ENCODE measurements around the gene CSNK2A2.

CSNK2A2 gene

DNA sequence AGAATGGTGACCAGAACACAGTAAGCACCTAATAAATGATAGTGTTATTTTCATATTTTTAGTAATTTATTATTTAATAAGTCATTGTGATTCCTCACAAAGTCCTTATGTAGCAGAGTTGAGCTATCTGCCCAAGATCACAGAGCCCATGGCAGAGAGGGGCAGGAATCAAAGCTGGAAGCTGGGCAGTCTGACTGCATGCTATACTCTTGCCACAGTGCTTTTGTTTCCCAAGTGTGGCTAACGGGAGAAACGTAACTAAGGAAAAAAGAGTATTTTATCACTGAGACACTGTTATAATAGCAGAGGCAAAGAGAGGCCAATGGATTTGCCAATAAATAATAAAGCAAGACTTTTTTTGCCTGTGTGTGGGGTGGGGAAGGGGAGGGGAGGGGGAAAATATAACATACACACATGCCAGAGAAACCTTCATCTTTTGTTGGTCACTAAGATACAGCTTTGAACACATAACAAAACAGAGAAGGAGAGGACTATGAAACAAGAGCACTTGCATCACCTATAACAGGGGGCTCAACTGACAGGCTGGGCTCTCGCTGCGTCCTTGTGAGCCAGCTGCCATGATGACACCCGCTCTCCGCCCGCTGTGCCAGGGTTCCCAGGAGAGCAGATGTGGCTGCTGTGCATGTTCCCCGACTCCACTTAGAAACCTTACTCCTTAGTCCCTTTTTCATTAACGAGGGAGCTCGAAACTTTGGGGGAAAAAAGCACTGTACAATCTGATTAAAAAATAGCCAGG lies 10.1 kb downstream of the CSNK2A2 start:
- Histone ChIP-seq H3K4me3 (ENCODE audit: low read depth in 1 of 2, low read length in 1 of 2) (no peak overlapping the region), H3K27ac (no peak overlapping the region), H3K9me3 (no peaks in the 10 kb centered on the region), H3K36me3 (peaks cover 76% of the 10 kb centered on the region), H3K4me1 (ENCODE audit: control insufficient read depth in 1 of 2, insufficient read depth in 1 of 2, low read depth in 1 of 2, low read length in 1 of 2) (no peaks in the 10 kb centered on the region), H3K27me3 (no peaks in the 10 kb centered on the region)
- TF ChIP-seq, protein P1, sequence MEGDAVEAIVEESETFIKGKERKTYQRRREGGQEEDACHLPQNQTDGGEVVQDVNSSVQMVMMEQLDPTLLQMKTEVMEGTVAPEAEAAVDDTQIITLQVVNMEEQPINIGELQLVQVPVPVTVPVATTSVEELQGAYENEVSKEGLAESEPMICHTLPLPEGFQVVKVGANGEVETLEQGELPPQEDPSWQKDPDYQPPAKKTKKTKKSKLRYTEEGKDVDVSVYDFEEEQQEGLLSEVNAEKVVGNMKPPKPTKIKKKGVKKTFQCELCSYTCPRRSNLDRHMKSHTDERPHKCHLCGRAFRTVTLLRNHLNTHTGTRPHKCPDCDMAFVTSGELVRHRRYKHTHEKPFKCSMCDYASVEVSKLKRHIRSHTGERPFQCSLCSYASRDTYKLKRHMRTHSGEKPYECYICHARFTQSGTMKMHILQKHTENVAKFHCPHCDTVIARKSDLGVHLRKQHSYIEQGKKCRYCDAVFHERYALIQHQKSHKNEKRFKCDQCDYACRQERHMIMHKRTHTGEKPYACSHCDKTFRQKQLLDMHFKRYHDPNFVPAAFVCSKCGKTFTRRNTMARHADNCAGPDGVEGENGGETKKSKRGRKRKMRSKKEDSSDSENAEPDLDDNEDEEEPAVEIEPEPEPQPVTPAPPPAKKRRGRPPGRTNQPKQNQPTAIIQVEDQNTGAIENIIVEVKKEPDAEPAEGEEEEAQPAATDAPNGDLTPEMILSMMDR (IDR thresholded peaks at IDR 0.05), result no peak

DNA sequence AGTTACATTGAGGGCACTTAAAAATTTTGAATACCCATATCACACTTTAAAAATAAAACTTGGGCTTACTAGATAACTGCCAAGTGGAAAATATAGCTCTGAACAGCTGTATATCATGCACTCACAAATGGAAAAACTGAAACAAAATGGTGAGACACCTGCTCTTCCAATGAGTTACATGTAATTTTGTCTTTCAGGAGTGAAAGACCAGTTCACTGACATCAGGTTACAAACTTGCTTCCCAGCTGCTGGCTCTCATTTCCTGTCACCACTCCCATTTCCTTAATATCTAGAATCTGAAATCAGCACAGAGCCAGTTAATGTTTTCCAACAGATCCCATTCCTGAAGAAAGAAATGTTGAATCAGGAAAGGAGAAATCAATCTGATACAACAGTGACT lies 10.8 kb downstream of the CSNK2A2 start:
- peaks cover 71% of the 10 kb centered on the region for H3K36me3 ChIP-seq
- H3K27me3 ChIP-seq, result no peaks in the 10 kb centered on the region
- no peaks in the 10 kb centered on the region for H3K9me3 ChIP-seq
- no peaks in the 10 kb centered on the region for H3K4me1 ChIP-seq (ENCODE audit: control insufficient read depth in 1 of 2, insufficient read depth in 1 of 2, low read depth in 1 of 2, low read length in 1 of 2)
- H3K27ac ChIP-seq, result no peak overlapping the region
- H3K4me3 ChIP-seq (ENCODE audit: low read depth in 1 of 2, low read length in 1 of 2), result no peak overlapping the region
- TF ChIP-seq, protein P1 (IDR thresholded peaks at IDR 0.05), result no peak

DNA sequence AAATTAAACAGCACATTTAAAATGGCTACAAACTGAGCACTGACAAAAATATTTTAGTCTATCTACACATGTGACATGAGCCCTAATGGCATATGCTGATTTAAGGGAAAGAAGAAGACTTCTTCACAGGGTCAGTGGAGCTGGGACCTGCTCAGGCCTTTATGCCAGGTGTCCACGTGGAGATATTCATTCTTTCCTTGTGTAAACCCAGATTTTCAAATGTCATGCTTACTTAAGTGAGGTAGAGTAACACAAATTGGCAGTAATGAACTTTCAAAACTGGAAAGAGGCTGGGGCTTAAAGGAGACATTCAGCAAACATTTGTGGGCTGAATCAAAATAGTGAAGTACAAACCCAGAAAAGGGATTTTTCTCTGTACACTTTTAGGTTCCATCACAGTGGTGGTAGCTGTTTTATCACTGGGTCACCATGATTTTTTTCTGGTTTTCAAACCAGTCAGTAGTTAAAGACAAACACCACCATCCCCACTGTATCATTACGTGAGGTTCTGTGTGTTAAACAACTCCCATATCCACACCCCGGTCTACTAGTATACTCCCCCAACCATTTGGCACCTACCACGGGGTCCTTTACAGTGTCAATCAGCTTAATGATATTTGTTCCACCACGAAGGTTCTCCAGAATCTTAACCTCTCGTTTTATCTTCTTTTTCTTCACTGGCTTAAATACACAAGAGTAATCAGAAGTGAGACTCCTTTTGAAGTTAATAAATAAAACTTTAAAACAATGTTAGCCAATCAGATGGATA lies 11.5 kb downstream of the CSNK2A2 start:
- H3K9me3 ChIP-seq, result no peaks in the 10 kb centered on the region
- TF ChIP-seq, protein P1 (IDR thresholded peaks at IDR 0.05), result no peak
- peaks cover 64% of the 10 kb centered on the region for H3K36me3 ChIP-seq
- H3K27me3 ChIP-seq, result no peaks in the 10 kb centered on the region
- no peaks in the 10 kb centered on the region for H3K4me1 ChIP-seq (ENCODE audit: control insufficient read depth in 1 of 2, insufficient read depth in 1 of 2, low read depth in 1 of 2, low read length in 1 of 2)
- H3K27ac ChIP-seq, result no peak overlapping the region
- H3K4me3 ChIP-seq (ENCODE audit: low read depth in 1 of 2, low read length in 1 of 2), result no peak overlapping the region

DNA sequence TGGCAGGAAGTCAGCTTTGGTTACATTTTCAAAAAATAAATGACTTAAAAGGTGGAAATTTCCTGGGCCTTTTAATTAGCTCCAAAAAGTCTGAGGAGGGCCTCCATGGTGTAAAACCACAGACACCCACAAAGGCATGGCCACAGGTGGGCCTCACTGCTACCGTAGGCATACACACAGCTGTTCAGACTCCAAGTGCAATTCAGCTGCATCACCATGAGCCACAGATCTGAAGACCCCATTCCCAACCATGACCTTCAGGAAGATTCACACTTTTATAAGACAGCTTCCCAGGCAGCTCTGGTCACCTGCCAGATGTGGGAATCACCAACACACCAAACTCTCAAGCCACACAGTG lies 20.6 kb downstream of the CSNK2A2 start:
- H3K36me3 ChIP-seq, result peaks cover 37% of the 10 kb centered on the region
- H3K27ac ChIP-seq, result no peak overlapping the region
- H3K4me3 ChIP-seq (ENCODE audit: low read depth in 1 of 2, low read length in 1 of 2), result no peak overlapping the region
- no peaks in the 10 kb centered on the region for H3K9me3 ChIP-seq
- TF ChIP-seq, protein P1 (IDR thresholded peaks at IDR 0.05), result no peak
- no peaks in the 10 kb centered on the region for H3K27me3 ChIP-seq
- H3K4me1 ChIP-seq (ENCODE audit: control insufficient read depth in 1 of 2, insufficient read depth in 1 of 2, low read depth in 1 of 2, low read length in 1 of 2), result no peaks in the 10 kb centered on the region

DNA sequence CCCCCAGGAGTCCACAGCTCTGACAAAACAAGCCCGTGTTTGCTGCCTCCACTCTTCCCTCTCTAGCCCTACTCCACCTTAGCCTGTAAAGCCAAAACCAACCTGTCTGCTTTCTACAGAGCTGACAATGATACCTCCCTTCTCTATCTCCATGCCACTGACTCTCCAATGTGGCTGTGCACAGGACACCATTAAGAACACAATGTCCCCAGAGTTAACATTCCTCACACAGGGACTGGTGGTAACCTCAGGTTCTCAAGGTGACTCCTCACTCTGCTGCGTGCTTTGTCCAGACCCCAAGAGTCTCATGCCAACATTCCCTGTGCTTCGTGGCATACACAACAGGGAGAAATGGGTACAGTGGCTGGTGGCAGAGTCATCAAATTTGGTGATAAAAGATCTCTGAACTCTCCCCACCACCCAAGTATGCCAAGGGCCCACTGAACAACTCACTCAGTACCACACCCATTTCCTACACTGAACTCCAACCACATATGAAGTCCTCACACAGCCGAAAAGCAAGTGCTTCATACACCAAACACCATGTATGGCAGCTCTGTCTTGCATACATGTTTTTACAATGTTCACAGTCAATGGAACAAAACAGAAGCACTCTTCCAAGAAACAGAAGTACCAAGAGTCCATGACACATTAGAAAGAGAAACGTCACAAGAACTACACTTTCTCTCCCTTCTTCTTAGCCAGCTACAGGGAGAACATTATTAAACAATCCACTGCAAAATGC lies 21.1 kb downstream of the CSNK2A2 start:
- Histone ChIP-seq H3K36me3 (peaks cover 41% of the 10 kb centered on the region), H3K4me3 (ENCODE audit: low read depth in 1 of 2, low read length in 1 of 2) (no peak overlapping the region), H3K4me1 (ENCODE audit: control insufficient read depth in 1 of 2, insufficient read depth in 1 of 2, low read depth in 1 of 2, low read length in 1 of 2) (no peaks in the 10 kb centered on the region), H3K27ac (no peak overlapping the region), H3K27me3 (no peaks in the 10 kb centered on the region), H3K9me3 (no peaks in the 10 kb centered on the region)
- TF ChIP-seq, protein P1 (IDR thresholded peaks at IDR 0.05), result no peak
